Stimulated activated CD8-positive, alpha-beta memory T cell treated with anti-CD3 and anti-CD28 coated beads, Interleukin-12 subunit alpha, Interleukin-12 subunit beta, amount 100 ng/mL, for 1 hour (primary cell): ENCODE results near the gene OLFML2A.
"Not testable (repeated sequence)": the region's sequence is repeated elsewhere in the genome, so short reads cannot be mapped to it uniquely, and the experiment has no call there.

Experiments used
- DNase-seq: peaks from one replicate; pipeline ENCODE4 v3.0.0-alpha.2; 2020; ENCODE audit warnings: low read depth

The OLFML2A gene

DNA sequence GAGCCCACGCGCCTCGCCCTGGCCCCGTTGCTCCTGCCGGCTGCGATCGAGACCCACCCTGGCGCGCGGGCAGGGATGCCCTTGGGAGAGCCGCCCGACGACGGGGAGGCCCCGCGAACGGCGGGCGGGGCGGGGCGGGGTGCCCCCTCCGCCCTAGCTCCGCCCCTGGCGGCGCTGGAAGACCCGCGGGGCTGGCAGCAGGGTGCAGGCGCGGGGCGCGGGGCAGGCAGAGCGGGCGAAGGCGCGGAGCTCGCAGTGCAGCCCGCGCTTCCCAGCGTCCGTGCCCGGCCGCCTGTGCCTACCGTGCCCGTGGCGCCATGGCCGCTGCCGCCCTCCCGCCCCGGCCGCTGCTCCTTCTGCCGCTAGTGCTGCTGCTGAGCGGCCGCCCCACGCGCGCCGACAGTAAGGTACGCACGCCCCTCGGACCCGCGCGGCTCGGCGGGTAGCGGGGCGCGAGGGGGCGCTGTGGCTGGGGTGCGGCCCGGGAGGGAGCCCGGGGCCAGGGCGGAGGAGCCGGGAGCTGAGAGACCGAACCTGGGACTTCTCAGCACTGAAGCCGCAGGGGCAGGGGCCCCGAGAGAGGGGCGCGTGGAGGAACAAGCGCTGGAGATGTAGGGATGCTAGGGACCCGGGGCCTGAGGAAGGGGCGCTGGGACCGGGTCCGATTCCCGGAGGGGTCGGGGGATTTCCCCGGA lies at the start of gene OLFML2A:
Gene OLFML2A, plus strand, starts transcription at position 180 of the 695 bp plus-strand sequence. Its CDS starts 138 bp downstream, at position 318.
- DNase-seq, result no peak

DNA sequence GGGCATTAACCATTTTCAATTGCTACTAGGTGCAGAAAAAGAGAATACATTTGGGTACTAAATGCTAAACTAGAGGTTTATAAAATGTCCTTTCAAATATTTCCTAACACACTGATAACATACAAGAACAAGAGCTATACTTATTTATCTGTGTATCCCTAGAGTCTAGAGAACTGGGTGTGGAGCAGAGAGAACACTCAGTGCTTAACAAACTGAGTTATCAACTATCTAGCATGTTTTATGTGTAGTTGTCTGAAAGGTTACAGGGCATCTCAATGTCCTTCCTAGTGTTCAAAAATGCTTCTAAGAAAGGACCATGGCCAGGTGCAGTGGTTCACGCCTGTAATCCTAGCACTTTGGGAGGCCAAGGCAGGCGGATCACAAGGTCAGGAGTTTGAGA lies 46.2 kb upstream of the OLFML2A start:
- DNase-seq, result no peak

DNA sequence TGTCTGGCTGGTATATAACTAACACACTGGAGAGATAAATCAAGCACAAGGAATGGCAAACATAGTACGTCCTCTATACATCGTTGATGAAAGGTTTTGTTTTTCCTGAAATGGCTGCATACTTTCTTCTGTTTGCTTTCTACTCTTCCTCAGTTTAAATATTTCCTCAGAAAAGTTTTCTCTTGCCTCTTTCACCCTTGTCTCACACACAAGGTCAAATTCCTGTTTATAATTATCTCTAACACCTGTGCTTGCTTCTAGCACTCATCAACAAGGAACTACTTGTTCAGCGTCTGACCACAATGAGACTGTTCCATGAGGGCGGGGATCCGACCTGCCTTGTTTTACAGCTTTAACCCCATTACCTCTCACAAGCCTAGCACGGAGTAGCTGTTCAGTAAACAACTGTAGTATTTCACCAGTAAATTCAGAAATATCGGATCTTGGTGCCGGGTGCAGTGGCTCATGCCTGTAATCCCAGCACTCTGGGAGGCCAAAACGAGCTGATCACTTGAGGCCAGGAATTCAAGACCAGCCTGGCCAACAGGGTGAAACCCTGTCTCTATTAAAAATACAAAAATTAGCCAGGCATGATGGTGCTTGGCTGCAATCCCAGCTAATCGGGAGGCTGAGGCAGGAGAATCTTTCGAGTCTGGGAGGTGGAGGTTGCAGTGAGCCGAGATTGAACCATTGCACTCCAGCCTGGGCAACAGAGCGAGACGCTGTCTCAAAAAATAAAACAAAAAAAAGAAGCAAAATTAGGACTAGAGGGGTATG lies 42.8 kb upstream of the OLFML2A start:
- DNase-seq, result no peak

DNA sequence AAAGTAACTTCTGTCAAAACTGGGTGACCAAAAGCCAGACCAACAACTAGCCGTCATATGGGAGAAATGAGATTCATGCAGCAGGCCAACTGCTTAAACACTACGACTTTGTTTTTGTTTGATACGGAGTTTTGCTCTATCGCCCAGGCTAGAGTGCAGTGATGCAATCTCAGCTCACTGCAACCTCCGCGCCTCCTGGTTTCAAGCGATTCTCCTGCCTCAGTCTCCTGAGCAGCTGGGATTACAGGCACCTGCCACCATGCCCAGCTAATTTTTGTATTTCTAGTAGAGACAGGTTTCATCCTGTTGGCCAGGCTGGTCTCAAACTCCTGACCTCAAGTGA lies 42.2 kb upstream of the OLFML2A start:
- not testable (repeated sequence) for DNase-seq

DNA sequence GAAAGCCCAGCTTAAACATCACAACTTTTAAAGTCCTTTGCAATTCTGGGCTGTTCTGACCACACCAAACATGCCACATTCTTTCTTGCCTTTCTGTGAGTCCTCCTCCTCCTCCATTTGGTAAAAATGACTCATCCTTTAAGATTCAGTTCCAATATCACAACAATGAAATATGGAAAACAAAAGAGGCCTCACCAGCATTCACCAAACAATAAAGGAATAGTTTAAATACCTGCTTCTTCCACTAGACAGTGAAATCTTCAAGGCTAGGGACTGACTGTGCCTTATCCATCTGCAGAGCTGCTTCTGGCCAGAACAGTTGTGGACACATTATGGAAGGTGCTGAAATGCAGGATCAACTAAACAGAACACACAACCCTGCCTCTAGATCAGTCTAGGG lies 41.8 kb upstream of the OLFML2A start:
- DNase-seq, result no peak

DNA sequence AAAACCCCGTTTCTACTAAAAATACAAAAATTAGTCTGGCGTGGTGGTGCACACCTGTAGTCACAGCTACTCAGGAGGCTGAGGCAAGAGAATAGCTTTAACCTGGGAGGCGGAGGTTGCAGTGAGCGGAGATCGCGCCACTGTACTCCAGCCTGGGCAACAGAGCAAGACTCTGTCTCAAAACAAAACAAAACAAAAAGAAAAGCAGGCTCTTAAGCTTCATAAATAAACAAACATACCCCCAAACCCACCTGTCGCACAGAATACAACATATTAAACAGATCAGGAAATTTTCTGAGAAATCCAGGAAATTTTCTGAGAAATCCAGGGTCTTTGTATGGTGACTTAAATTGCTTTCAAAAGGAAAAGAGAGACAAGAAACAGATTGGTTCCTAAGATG lies 38.9 kb upstream of the OLFML2A start:
- DNase-seq, result not testable (repeated sequence)

DNA sequence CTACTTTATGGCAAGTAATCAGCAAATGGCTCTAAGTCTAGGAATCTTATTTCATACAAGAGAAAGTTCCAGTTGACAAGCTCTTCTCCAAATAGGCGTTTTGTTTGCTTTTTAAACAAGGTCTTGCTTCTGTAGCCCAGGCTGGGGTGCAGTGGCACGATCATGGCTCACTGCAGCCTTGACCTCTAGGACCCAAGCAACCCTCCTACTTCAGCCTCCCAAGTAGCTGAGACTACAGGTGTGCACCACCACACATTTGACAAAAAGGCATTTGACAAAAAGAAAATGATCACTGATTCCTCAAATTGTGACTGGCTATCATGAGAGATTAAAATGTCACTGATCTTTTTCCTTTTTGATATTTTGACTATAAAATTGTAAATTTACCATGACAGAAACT lies 37.6 kb upstream of the OLFML2A start:
- no peak for DNase-seq

DNA sequence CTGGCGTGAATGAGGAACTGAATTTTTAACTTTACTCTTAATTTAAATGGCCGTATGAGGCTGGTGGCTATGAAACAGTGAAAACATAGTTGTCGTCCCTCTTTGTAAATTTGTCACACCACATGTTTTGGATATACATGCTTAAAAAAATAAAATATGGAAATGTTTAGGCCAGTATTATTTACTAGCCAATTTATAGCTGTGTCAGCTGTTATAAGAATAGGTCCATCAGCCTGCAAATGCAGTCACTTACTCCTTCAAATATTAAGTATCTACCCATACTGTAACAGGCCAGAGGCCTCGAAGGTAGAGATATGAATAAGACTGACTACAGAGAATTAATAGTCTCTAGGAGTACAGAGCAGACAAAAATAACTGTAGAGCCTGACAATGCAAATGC lies 35.8 kb upstream of the OLFML2A start:
- no peak for DNase-seq

DNA sequence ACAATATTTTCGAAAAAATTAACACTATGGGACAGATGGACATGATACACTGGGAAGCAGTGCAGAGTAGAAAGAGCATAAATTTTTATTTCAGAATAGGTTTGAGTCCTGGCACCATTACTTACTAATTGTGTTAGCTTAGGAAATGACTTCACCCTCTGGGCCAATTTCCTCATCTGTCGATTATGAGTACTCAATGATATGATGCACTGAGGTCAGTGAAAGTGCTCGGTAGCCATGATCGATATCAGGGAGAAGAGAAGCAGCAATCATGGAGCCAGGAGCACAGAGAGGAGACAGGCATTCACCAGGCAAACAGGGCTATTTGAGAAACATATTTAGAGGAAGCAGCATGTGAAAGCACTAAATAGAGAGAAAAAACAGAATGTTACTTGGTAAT lies 35.3 kb upstream of the OLFML2A start:
- no peak for DNase-seq

DNA sequence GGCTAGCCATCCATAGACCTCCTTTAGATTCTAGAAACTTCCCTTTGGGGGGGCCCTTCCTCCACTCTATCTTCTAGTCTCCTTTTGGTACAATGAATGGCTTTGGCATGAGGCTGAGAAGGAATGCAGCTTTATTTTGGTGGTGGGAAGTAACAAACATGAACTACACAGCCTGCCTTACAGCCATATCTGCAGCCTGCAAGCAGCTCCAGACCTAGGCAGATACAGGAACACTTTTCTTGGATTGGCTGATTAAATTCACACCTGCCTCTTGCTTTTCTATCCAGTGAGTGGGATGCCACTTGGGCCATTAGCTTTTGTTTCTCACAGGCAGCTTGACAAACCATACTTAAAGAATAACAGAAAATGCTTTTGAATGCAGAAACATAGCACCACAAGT lies 34.0 kb upstream of the OLFML2A start:
- DNase-seq, result no peak

DNA sequence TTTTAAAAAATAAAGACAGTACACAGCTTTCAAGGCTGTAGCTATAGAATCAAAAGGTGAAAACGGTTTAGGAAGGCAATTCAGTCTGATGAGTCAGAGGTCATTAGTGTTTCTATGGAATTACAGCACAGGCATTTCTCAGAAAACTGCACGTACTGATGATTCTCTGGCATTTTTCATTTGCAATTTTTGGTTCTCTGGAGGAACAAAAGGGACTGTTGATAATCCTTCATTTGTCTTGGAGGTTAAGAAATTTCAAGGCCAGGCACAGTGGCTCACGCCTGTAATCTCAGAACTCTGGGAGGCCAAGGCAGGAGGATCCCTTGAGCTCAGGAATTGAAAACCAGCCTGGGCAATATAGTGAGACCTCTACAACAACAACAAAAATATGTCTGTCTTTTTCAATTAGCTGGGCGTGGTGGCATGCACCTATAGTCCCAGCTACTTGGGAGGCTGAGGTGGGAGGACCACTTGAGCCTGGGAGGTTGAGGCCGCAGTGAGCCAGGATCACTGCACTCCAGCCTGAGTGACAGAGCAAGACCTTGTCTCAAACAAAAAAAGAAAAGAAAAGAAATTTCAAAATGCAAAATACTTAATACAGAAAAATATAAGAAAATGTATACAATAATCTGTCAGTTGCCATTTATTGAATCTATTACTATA lies 33.1 kb upstream of the OLFML2A start:
- no peak for DNase-seq

DNA sequence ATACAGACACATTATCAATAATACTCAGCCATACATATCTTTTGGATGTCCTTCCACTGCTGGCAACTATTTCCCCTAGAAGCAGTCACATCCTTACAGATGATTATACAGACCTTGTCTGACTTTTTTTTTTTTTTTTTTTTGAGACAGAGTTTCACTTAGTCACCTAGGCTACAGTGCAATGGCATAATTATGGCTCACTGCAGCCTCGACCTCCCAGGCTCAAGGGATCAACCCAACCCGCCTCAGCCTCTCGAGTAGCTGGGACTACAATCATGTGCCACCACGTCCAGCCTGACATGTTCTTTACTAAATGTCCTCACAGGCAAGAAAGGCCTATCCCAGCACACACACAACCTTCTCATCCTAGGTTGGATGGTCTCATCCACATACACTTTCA lies 29.9 kb upstream of the OLFML2A start:
- no peak for DNase-seq

DNA sequence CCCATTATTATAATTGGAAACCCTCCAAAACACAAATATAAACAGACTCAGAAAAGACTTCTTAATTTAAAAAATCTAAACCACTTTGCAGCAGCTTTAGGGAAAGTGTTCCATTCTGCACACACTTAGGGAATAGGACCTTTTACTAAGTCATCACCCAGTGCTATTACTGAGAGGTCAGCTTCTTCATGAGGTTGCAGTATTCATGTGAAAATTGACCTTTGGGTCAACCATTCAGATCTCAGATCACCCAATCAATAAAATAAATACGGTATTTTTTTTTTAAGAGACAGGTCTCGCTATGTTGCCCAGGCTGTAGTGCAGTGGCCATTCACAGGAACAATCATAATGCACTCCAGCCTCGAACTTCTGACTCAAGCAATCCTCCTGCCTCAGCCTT lies 27.6 kb upstream of the OLFML2A start:
- no peak for DNase-seq

DNA sequence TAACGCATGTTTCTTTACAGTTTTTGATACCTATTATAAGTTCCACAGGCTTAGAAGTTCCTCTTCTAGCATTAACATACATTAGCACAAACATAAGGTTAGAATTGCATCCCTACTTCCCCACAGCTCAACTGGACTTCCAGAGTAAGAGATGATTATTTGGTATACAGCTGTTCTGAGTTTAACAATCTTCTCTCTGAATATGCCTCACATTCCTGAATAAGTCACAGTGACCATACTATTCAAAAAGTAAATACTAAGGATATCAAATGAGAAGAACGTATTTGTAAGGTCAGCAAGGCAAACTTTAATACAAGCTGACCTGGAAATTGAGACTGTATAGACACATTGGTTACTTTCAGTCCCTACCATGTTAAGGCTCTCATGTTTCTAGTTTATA lies 27.2 kb upstream of the OLFML2A start:
- DNase-seq, result no peak

DNA sequence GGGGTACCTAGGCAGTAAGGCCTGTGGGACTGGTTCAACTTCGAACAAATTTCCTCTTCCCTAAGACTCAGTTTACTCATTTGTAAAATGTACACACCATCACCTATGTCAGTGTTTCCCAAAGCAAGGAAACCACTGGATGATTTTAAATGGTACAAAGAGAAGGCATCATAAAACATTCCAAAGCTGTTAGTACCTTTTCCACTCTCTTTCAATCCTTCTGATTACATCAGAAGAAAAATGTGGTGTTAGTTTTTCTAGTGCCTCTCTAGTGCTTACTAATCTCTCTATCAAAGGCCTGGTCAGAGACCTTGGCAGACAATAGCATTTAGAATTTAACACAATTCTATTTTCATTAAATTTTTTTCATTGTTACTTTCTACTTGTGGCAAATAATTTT lies 24.0 kb upstream of the OLFML2A start:
- DNase-seq, result no peak

DNA sequence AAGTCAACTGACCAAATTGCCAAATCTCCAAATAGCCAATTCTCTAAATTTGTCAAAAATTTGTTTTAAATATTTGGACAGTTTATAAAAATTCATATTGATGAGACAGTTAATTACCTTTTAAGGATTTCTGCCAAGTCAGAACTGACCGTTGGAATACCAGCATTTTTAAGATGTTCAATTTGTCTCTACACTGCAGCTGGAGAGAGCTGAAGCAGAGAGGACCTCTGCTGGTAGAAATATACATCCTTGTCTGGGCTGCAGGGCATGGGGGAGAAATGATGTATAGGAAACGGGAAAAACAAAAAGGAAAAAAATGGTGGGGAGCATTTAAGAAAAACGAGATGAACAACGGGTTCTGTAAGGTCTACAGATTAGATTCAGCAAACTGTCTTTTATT lies 22.6 kb upstream of the OLFML2A start:
- no peak for DNase-seq

DNA sequence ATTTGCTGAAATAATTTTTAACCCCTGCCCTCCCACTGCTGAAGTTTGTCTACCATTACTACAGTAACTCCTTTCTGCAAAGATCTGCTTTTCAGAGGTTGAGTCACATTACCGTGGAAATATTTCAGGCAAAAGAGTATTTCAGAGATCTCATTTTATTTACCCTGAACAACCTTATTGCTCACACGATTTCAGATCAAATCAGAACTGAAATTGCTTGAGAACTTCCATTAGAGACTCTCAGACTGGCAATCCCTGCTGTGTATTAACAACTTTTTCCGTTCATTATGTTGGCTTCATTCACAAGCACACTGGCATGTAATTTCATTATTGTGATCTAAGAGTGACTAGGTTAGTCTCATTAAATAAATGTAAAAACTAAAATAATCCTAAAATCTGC lies 21.9 kb upstream of the OLFML2A start:
- no peak for DNase-seq

DNA sequence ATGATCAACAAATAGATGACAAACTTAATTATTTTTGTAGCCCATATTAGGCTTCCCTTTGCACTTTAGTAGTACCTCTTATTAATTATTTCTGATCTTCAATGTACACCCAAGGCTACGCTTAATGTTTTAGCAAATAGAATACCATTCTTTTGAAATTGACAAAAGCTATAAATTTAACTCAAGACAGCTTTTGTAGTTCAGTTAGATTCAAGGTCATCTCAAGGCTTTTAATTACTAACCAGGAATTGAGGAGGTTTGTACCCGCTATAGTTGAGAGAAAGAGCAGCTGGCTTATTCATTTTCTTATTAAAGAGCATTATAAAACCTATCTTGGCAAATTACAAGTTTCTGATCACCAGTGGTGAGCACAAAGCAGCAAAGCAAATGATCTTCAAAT lies 20.9 kb upstream of the OLFML2A start:
- no peak for DNase-seq

DNA sequence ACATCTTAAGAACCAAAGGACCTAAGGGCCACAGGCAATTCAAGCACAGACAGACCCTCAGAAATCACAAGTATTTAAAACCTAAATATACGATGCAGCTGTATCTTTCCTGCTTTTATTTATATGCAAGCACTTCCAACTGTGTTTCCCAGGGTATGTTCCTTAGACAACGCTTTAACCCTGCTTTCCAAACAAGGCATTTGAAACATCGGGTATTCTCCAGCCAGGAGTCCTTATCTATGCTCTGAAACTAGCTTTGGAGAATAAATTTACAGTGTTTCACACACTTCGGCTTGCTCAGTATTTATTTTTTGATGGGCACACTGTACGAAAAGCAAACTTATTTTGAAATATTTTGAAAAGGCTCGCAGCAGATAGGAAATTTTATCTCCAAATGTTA lies 19.3 kb upstream of the OLFML2A start:
- DNase-seq, result no peak

DNA sequence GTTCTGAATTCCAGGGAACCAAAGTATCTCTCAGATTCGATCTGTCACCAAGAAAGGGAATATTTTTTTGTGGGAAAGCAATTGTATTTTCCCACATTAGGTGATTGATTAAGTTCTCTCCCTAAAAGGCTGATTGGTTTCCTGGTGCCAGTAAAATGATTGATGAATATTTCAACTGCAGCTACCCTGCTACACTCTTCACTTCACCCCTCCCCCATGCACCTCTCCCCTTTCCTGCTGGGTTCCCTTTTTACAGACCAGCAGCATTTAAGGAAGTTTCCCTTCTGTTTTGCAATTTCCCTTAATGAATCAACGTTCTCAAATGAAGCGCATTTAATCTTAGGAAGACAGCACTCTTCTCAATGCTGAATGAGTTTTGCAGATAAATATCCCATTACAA lies 18.9 kb upstream of the OLFML2A start:
- no peak for DNase-seq

DNA sequence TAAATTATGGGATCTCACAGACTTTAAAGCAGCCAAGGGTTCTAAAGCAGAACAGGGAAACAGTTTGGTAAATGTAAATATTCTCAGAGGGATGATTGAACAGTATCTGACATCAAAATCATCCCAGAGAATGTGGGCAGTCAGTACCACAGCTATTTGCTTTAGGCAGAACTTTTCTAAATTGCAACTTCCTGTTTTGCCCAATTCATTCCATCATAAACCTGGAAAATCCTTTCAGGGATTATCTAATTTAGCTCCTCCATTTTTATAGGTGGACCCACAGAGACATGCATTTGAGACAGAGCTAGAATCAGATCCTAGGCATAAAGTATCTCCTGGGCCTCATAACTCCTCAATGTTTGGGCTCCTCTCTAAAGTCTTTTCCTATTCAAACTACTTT lies 18.2 kb upstream of the OLFML2A start:
- no peak for DNase-seq

DNA sequence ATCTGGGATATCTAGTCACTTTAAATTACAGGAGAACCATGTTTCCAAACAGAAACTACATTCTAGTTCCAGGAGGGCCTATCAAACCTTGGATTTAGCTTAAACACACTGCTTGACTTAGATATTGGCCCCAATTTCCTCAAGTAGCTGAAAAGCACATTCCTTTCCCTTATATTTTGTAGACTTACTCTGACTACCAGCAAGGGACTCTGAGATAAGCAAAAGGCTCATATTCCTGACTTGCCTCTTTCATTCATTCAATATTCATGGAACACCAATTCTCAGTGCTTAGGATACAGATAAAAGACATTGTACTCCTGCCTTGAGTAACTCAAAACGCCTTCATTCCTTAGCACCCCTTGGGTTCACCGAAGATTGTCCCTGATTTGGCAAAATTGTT lies 17.6 kb upstream of the OLFML2A start:
- DNase-seq, result no peak

DNA sequence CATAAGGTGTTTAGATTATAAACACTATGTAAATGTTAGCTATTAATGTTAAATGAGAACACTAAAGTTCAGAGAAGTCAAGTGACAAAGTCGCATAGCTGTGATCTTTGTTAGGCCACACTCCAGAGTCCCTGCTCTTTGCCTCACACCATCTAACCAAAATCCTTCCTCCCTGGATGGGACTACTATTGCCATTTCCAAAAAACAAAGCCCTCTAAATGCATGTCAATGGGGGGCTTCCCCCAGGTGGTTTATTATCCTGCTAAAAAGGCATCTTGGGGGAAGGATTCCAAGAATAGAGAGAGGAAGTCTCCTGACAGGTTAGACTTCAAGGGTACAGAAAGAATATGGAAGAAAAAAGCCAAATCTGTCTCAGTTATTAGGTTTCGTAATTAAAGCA lies 16.2 kb upstream of the OLFML2A start:
- no peak for DNase-seq
